ENCODE data around the gene CNPY4.

Gene CNPY4

GRCh38 chr7:100100420-100101015 is 18.9 kb upstream of the CNPY4 start:
- Histone ChIP-seq H3K4me3 (ENCODE audit: low read depth in 1 of 2, low read length in 1 of 2) (peak overlapping the region; percentile 90 to 96), H3K36me3 (peaks cover 36% of the 10 kb centered on the region), H3K9me3 (no peaks in the 10 kb centered on the region), H3K27me3 (no peaks in the 10 kb centered on the region), H3K4me1 (ENCODE audit: control insufficient read depth in 1 of 2, insufficient read depth in 1 of 2, low read depth in 1 of 2, low read length in 1 of 2) (peaks cover 12 to 18% of the 10 kb centered on the region in 2 experiments), H3K27ac (peak overlapping the region; percentile 93)
- TF ChIP-seq CTCF (IDR thresholded peaks at IDR 0.05), result peak; percentile 47

GRCh38 chr7:100101016-100101862 is 18.2 kb upstream of the CNPY4 start, which contains the start of the genes AP4M1 and MCM7:
TSS of gene AP4M1 (plus strand) at chr7:100101643. CDS start at chr7:100101715, 72 bp downstream.
TSS of gene MCM7 (minus strand) at chr7:100101397. CDS start at chr7:100101294, 103 bp downstream.
- Histone ChIP-seq H3K9me3 (no peaks in the 10 kb centered on the region), H3K36me3 (peaks cover 35% of the 10 kb centered on the region), H3K4me3 (ENCODE audit: low read depth in 1 of 2, low read length in 1 of 2) (peak within 1 kb of the TSS; percentile 90 to 96), H3K27ac (peak within 1 kb of the TSS; percentile 93), H3K27me3 (no peaks in the 10 kb centered on the region), H3K4me1 (ENCODE audit: control insufficient read depth in 1 of 2, insufficient read depth in 1 of 2, low read depth in 1 of 2, low read length in 1 of 2) (peaks cover 12 to 18% of the 10 kb centered on the region in 2 experiments)
- TF ChIP-seq CTCF (IDR thresholded peaks at IDR 0.05), result peak; percentile 47

- H3K4me3 ChIP-seq (ENCODE audit: low read depth in 1 of 2, low read length in 1 of 2), result no peak overlapping the region
- H3K36me3 ChIP-seq, result peaks cover 35% of the 10 kb centered on the region
- H3K4me1 ChIP-seq (ENCODE audit: control insufficient read depth in 1 of 2, insufficient read depth in 1 of 2, low read depth in 1 of 2, low read length in 1 of 2), result peaks cover 12 to 18% of the 10 kb centered on the region in 2 experiments
- H3K27ac ChIP-seq, result no peak overlapping the region
- no peaks in the 10 kb centered on the region for H3K27me3 ChIP-seq
- no peak for TF ChIP-seq CTCF (IDR thresholded peaks at IDR 0.05)
- no peaks in the 10 kb centered on the region for H3K9me3 ChIP-seq
These were observed 16.2 kb upstream of the CNPY4 start for GRCh38 chr7:100102950-100103840.

- Histone ChIP-seq H3K4me3 (ENCODE audit: low read depth in 1 of 2, low read length in 1 of 2) (no peak overlapping the region), H3K27me3 (no peaks in the 10 kb centered on the region), H3K9me3 (no peaks in the 10 kb centered on the region), H3K4me1 (ENCODE audit: control insufficient read depth in 1 of 2, insufficient read depth in 1 of 2, low read depth in 1 of 2, low read length in 1 of 2) (peaks cover 3 to 8% of the 10 kb centered on the region in 2 experiments), H3K27ac (no peak overlapping the region), H3K36me3 (peaks cover 51% of the 10 kb centered on the region)
- TF ChIP-seq CTCF (IDR thresholded peaks at IDR 0.05), result no peak
These were observed 13.9 kb upstream of the CNPY4 start for GRCh38 chr7:100105534-100105933.

- TF ChIP-seq CTCF (IDR thresholded peaks at IDR 0.05), result no peak
- no peaks in the 10 kb centered on the region for H3K27me3 ChIP-seq
- no peak overlapping the region for H3K4me3 ChIP-seq (ENCODE audit: low read depth in 1 of 2, low read length in 1 of 2)
- no peak overlapping the region for H3K27ac ChIP-seq
- H3K36me3 ChIP-seq, result peaks cover 62% of the 10 kb centered on the region
- no peaks in the 10 kb centered on the region for H3K9me3 ChIP-seq
- peaks cover 0 to 5% of the 10 kb centered on the region in 2 experiments for H3K4me1 ChIP-seq (ENCODE audit: control insufficient read depth in 1 of 2, insufficient read depth in 1 of 2, low read depth in 1 of 2, low read length in 1 of 2)
These were observed 12.8 kb upstream of the CNPY4 start for GRCh38 chr7:100106633-100107032.

Measured in neutrophil (primary cell).